HepG2 (cell line): ENCODE measurements around the gene FIBP. TPM values are rescaled to one million over a fixed set of nuclear protein-coding genes. Genes with fewer than 3 reads are reported as not detected.

Source experiments
- CBX1 ChIP-seq: IDR thresholded peaks from one replicate; pipeline ENCODE4 v1.6.1; 2016; ENCODE audit warnings: antibody characterized with exemption, low read depth
- DNMT3B ChIP-seq: conservative IDR thresholded peaks from 2 replicates; pipeline ENCODE4 v1.6.1; 2016; ENCODE audit warnings: missing biosample characterization, control low read depth
- EZH2 ChIP-seq: conservative IDR thresholded peaks from 2 replicates; pipeline ENCODE4 v1.6.1; 2012; ENCODE audit warnings: mild to moderate bottlenecking, low read depth, low read length, moderate library complexity
- HOXA9 ChIP-seq: sonication (generic); formaldehyde crosslinking; IDR thresholded peaks from 2 replicates; pipeline ENCODE4 v1.8.1; 2022; ENCODE audit warnings: missing genetic modification reagents, mild to moderate bottlenecking, moderate library complexity, borderline replicate concordance
- HOXD1 ChIP-seq: sonication (generic); formaldehyde crosslinking; IDR thresholded peaks from 2 replicates; pipeline ENCODE4 v1.5.0; 2020; ENCODE audit warnings: missing genetic modification reagents
- ISX ChIP-seq: sonication (generic); formaldehyde crosslinking; conservative IDR thresholded peaks from 2 replicates; pipeline ENCODE4 v1.5.0; 2020; ENCODE audit warnings: missing genetic modification reagents
- KDM4B ChIP-seq: sonication (generic); formaldehyde crosslinking; IDR thresholded peaks from 2 replicates; pipeline ENCODE4 v1.4.0; 2020; ENCODE audit warnings: missing genetic modification reagents
- KLF13 ChIP-seq: sonication (generic); formaldehyde crosslinking; IDR thresholded peaks from 2 replicates; pipeline ENCODE4 v1.4.0; 2020; ENCODE audit warnings: mild to moderate bottlenecking, missing genetic modification reagents
- NCOA1 ChIP-seq: sonication (generic); formaldehyde crosslinking; IDR thresholded peaks from 2 replicates; pipeline ENCODE4 v1.9.0; 2021; ENCODE audit warnings: missing genetic modification reagents
- POLR2A ChIP-seq, 2 experiments: IDR thresholded peaks; 2 replicates each; pipeline ENCODE4 v1.6.1; 2011; ENCODE audit warnings: low read depth in 2 of 2, low read length in 2 of 2, mild to moderate bottlenecking in 1 of 2, moderate library complexity in 1 of 2; ENCODE audit not compliant: insufficient read depth in 1 of 2
- PRPF4 ChIP-seq: fragments of 200-400 bp; formaldehyde crosslinking; IDR thresholded peaks from 2 replicates; pipeline ENCODE4 v1.6.1; 2016; ENCODE audit warnings: low read length, low read depth; ENCODE audit not compliant: poor library complexity, severe bottlenecking
- RBFOX2 ChIP-seq: fragments of 200-400 bp; formaldehyde crosslinking; IDR thresholded peaks from 2 replicates; pipeline ENCODE4 v1.6.1; 2017; ENCODE audit warnings: low read depth, mild to moderate bottlenecking, low read length
- RCOR2 ChIP-seq: IDR thresholded peaks from 2 replicates; pipeline ENCODE4 v1.6.1; 2016; ENCODE audit warnings: missing biosample characterization, missing genetic modification reagents
- REPIN1 ChIP-seq: sonication (generic); formaldehyde crosslinking; IDR thresholded peaks from 2 replicates; pipeline ENCODE4 v1.8.0; 2022; ENCODE audit warnings: missing genetic modification reagents, low read depth, mild to moderate bottlenecking, borderline replicate concordance
- SIX1 ChIP-seq: sonication (generic); formaldehyde crosslinking; IDR thresholded peaks from 2 replicates; pipeline ENCODE4 v1.4.0; 2020; ENCODE audit warnings: missing genetic modification reagents, borderline replicate concordance
- SKI ChIP-seq: fragments of 450-650 bp; IDR thresholded peaks from one replicate; pipeline ENCODE4 v1.6.1; 2018; ENCODE audit warnings: mild to moderate bottlenecking; ENCODE audit not compliant: partially characterized antibody
- SSRP1 ChIP-seq: IDR thresholded peaks from 2 replicates; pipeline ENCODE4 v1.6.1; 2016; ENCODE audit warnings: control low read depth
- STAT6 ChIP-seq: sonication (generic); formaldehyde crosslinking; IDR thresholded peaks from 2 replicates; pipeline ENCODE4 v1.4.0; 2020; ENCODE audit warnings: missing genetic modification reagents, mild to moderate bottlenecking, borderline replicate concordance
- TFE3 ChIP-seq: IDR thresholded peaks from 2 replicates; pipeline ENCODE4 v1.6.1; 2016
- ZEB1 ChIP-seq: IDR thresholded peaks from 2 replicates; pipeline ENCODE4 v1.6.1; 2012; ENCODE audit warnings: mild to moderate bottlenecking, low read depth, inconsistent platforms; ENCODE audit not compliant: insufficient replicate concordance
- ZFP36 ChIP-seq: fragments of 150-350 bp; IDR thresholded peaks from 2 replicates; pipeline ENCODE4 v1.6.1; 2018; ENCODE audit warnings: borderline replicate concordance, low read length, low read depth; ENCODE audit not compliant: partially characterized antibody
- ZHX1 ChIP-seq: sonication (generic); formaldehyde crosslinking; IDR thresholded peaks from 2 replicates; pipeline ENCODE4 v1.8.1; 2022; ENCODE audit warnings: low read depth, mild to moderate bottlenecking, missing genetic modification reagents
- ZNF597 ChIP-seq: sonication (generic); formaldehyde crosslinking; IDR thresholded peaks from 2 replicates; pipeline ENCODE4 v1.5.0; 2020; ENCODE audit warnings: missing genetic modification reagents
- polyA plus RNA-seq, 8 experiments: library from polyadenylated mRNA; depleted of rRNA in 3 of 8; stranded (reverse) in 7 of 8; unstranded in 1 of 8; fragments of >200 nt; fragmentation: Illumina TruSeq in 4 of 8; extraction: Trizol in 4 of 8; gene quantifications; 2 replicates each; pipeline versions ENCODE4 v1.2.1 to v1.2.3, GENCODE V29; 2011 to 2016; ENCODE audit warnings: low read depth in 4 of 8, missing spikeins in 1 of 8, mixed read lengths in 1 of 8; ENCODE audit not compliant: insufficient read depth in 1 of 8
- total RNA-seq, 5 experiments: library from RNA; depleted of rRNA; stranded (reverse); fragments of >200 nt; fragmentation: Illumina TruSeq; extraction: Trizol; gene quantifications; 2 replicates each; pipeline ENCODE4 v1.2.3, GENCODE V29; 2016; ENCODE audit warnings: low read depth in 1 of 5

The FIBP gene
- total and polyA plus RNA-seq, 2 of the 13 experiments (the other 11 are each of a cell fraction or from before 2014, with no cell fraction given) = 42.9 to 62.1 TPM

- no peak for TF ChIP-seq POLR2A (IDR thresholded peaks at IDR 0.05; ENCODE audit: insufficient read depth in 1 of 2, low read depth in 2 of 2, low read length in 2 of 2)
- no peak for TF ChIP-seq CBX1
- no peak for TF ChIP-seq STAT6 (CRISPR knock-in tag)
- TF ChIP-seq ISX (CRISPR knock-in tag) = 0 out of 2 replicates have a peak, but pooled peaks have one; percentile 27
- no peak for TF ChIP-seq ZNF597
- TF ChIP-seq DNMT3B (CRISPR knock-in tag) = no peak
- TF ChIP-seq HOXD1 (CRISPR knock-in tag) = no peak
- no peak for TF ChIP-seq KDM4B (CRISPR knock-in tag)
- TF ChIP-seq SSRP1 (CRISPR knock-in tag) = no peak
- no peak for TF ChIP-seq TFE3 (CRISPR knock-in tag)
- no peak for TF ChIP-seq SKI
- no peak for TF ChIP-seq NCOA1 (CRISPR knock-in tag)
- no peak for TF ChIP-seq REPIN1
- TF ChIP-seq KLF13 (CRISPR knock-in tag) = no peak
- no peak for TF ChIP-seq EZH2
- peak; percentile 57; the same call in 1 of the 2 replicates for TF ChIP-seq RCOR2 (CRISPR knock-in tag)
- TF ChIP-seq SIX1 (CRISPR knock-in tag) = no peak
- TF ChIP-seq RBFOX2 = peak; percentile 85
- TF ChIP-seq PRPF4 = no peak
- no peak for TF ChIP-seq ZHX1 (CRISPR knock-in tag)
- TF ChIP-seq ZFP36 = no peak
- TF ChIP-seq ZEB1 = no peak
- TF ChIP-seq HOXA9 (CRISPR knock-in tag) = no peak
These were observed 30.2 kb upstream of the FIBP start, which contains the start of gene C11orf68 (continued) for GRCh38 chr11:65918211-65919140.
